ENCODE results near the gene TOX2.

Gene TOX2

GRCh38 chr20:44021186-44021585, 106.5 kb downstream of the TOX2 start:
- Histone ChIP-seq H3K36me3 (ENCODE audit: control insufficient read depth in 4 of 4, insufficient read depth in 4 of 4, low read length in 3 of 4) (no peaks in the 10 kb centered on the region), H3K27me3 (replicated peaks in 2 of 5; ENCODE audit: control insufficient read depth in 4 of 5, insufficient read depth in 5 of 5, low read length in 4 of 5) (peaks cover 0 to 71% (median 13%) of the 10 kb centered on the region in 5 experiments), H3K27ac (ENCODE audit: insufficient read depth in 1 of 2, low read depth in 1 of 2, low read length in 2 of 2, poor library complexity in 1 of 2, severe bottlenecking in 2 of 2) (no peak overlapping the region), H3K4me1 (ENCODE audit: control extremely low read depth in 1 of 4, control insufficient read depth in 4 of 4, insufficient read depth in 4 of 4, low read length in 3 of 4) (peaks cover 0 to 8% (median 3%) of the 10 kb centered on the region in 4 experiments), H3K4me3 (ENCODE audit: control insufficient read depth in 1 of 7, extremely low read depth in 1 of 7, insufficient read depth in 4 of 7, low read depth in 2 of 7, low read length in 6 of 7) (no peak overlapping the region), H3K9me3 (ENCODE audit: control extremely low read depth in 1 of 5, control insufficient read depth in 4 of 5, insufficient read depth in 2 of 5, low read depth in 1 of 5, low read length in 4 of 5) (no peaks in the 10 kb centered on the region)
- 100% methylated on average over 6 of the region's 6 CpGs for WGBS (ENCODE audit: insufficient coverage)
- ChIA-PET CTCF (no interaction called here), POLR2A (no interaction called here)
- DNase-seq: no peak

- H3K36me3 ChIP-seq (ENCODE audit: control insufficient read depth in 4 of 4, insufficient read depth in 4 of 4, low read length in 3 of 4): no peaks in the 10 kb centered on the region
- no peaks in the 10 kb centered on the region for H3K9me3 ChIP-seq (ENCODE audit: control extremely low read depth in 1 of 5, control insufficient read depth in 4 of 5, insufficient read depth in 2 of 5, low read depth in 1 of 5, low read length in 4 of 5)
- POLR2A ChIA-PET: no interaction called here
- H3K27me3 ChIP-seq (replicated peaks in 2 of 5; ENCODE audit: control insufficient read depth in 4 of 5, insufficient read depth in 5 of 5, low read length in 4 of 5): peaks cover 0 to 67% (median 9%) of the 10 kb centered on the region in 5 experiments
- peaks cover 0 to 8% (median 3%) of the 10 kb centered on the region in 4 experiments for H3K4me1 ChIP-seq (ENCODE audit: control extremely low read depth in 1 of 4, control insufficient read depth in 4 of 4, insufficient read depth in 4 of 4, low read length in 3 of 4)
- no peak for DNase-seq
- no peak overlapping the region for H3K27ac ChIP-seq (ENCODE audit: insufficient read depth in 1 of 2, low read depth in 1 of 2, low read length in 2 of 2, poor library complexity in 1 of 2, severe bottlenecking in 2 of 2)
- H3K4me3 ChIP-seq (ENCODE audit: control insufficient read depth in 1 of 7, extremely low read depth in 1 of 7, insufficient read depth in 4 of 7, low read depth in 2 of 7, low read length in 6 of 7): no peak overlapping the region
- CTCF ChIA-PET: no interaction called here
- WGBS (ENCODE audit: insufficient coverage): 94% methylated on average over 10 of the region's 10 CpGs
Observed at GRCh38 chr20:44021900-44022299, 107.2 kb downstream of the TOX2 start.

GRCh38 chr20:44022464-44022863, 107.8 kb downstream of the TOX2 start:
- H3K27me3 ChIP-seq (replicated peaks in 2 of 5; ENCODE audit: control insufficient read depth in 4 of 5, insufficient read depth in 5 of 5, low read length in 4 of 5): peaks cover 0 to 66% (median 9%) of the 10 kb centered on the region in 5 experiments
- no peak overlapping the region for H3K27ac ChIP-seq (ENCODE audit: insufficient read depth in 1 of 2, low read depth in 1 of 2, low read length in 2 of 2, poor library complexity in 1 of 2, severe bottlenecking in 2 of 2)
- DNase-seq: no peak
- POLR2A ChIA-PET: no interaction called here
- H3K9me3 ChIP-seq (ENCODE audit: control extremely low read depth in 1 of 5, control insufficient read depth in 4 of 5, insufficient read depth in 2 of 5, low read depth in 1 of 5, low read length in 4 of 5): no peaks in the 10 kb centered on the region
- H3K4me1 ChIP-seq (ENCODE audit: control extremely low read depth in 1 of 4, control insufficient read depth in 4 of 4, insufficient read depth in 4 of 4, low read length in 3 of 4): peaks cover 0 to 8% (median 3%) of the 10 kb centered on the region in 4 experiments
- WGBS (ENCODE audit: insufficient coverage): 93% methylated on average over 2 of the region's 2 CpGs
- CTCF ChIA-PET: no interaction called here
- no peaks in the 10 kb centered on the region for H3K36me3 ChIP-seq (ENCODE audit: control insufficient read depth in 4 of 4, insufficient read depth in 4 of 4, low read length in 3 of 4)
- no peak overlapping the region for H3K4me3 ChIP-seq (ENCODE audit: control insufficient read depth in 1 of 7, extremely low read depth in 1 of 7, insufficient read depth in 4 of 7, low read depth in 2 of 7, low read length in 6 of 7)

GRCh38 chr20:44023515-44024371, 109.1 kb downstream of the TOX2 start:
- peaks cover 0 to 60% (median 9%) of the 10 kb centered on the region in 5 experiments for H3K27me3 ChIP-seq (replicated peaks in 2 of 5; ENCODE audit: control insufficient read depth in 4 of 5, insufficient read depth in 5 of 5, low read length in 4 of 5)
- H3K4me1 ChIP-seq (ENCODE audit: control extremely low read depth in 1 of 4, control insufficient read depth in 4 of 4, insufficient read depth in 4 of 4, low read length in 3 of 4): peaks cover 0 to 10% (median 3%) of the 10 kb centered on the region in 4 experiments
- ChIA-PET POLR2A (no interaction called here), CTCF (no interaction called here)
- no peak for DNase-seq
- WGBS (ENCODE audit: insufficient coverage): 84% methylated on average over 7 of the region's 10 CpGs
- H3K36me3 ChIP-seq (ENCODE audit: control insufficient read depth in 4 of 4, insufficient read depth in 4 of 4, low read length in 3 of 4): no peaks in the 10 kb centered on the region
- no peak overlapping the region for H3K4me3 ChIP-seq (ENCODE audit: control insufficient read depth in 1 of 7, extremely low read depth in 1 of 7, insufficient read depth in 4 of 7, low read depth in 2 of 7, low read length in 6 of 7)
- no peaks in the 10 kb centered on the region for H3K9me3 ChIP-seq (ENCODE audit: control extremely low read depth in 1 of 5, control insufficient read depth in 4 of 5, insufficient read depth in 2 of 5, low read depth in 1 of 5, low read length in 4 of 5)
- H3K27ac ChIP-seq (ENCODE audit: insufficient read depth in 1 of 2, low read depth in 1 of 2, low read length in 2 of 2, poor library complexity in 1 of 2, severe bottlenecking in 2 of 2): no peak overlapping the region

- no peaks in the 10 kb centered on the region for H3K9me3 ChIP-seq (ENCODE audit: control extremely low read depth in 1 of 5, control insufficient read depth in 4 of 5, insufficient read depth in 2 of 5, low read depth in 1 of 5, low read length in 4 of 5)
- H3K4me1 ChIP-seq (ENCODE audit: control extremely low read depth in 1 of 4, control insufficient read depth in 4 of 4, insufficient read depth in 4 of 4, low read length in 3 of 4): peaks cover 0 to 11% (median 5%) of the 10 kb centered on the region in 4 experiments
- no peak for DNase-seq
- CTCF ChIA-PET: interaction anchor here (0.8 kb wide), 1 partner anchor 15 kb away, joined by 3 read pairs; no protein-coding TSS in a partner anchor
- POLR2A ChIA-PET: no interaction called here
- H3K27me3 ChIP-seq (replicated peaks in 2 of 5; ENCODE audit: control insufficient read depth in 4 of 5, insufficient read depth in 5 of 5, low read length in 4 of 5): peaks cover 0 to 61% (median 9%) of the 10 kb centered on the region in 5 experiments
- H3K4me3 ChIP-seq (ENCODE audit: control insufficient read depth in 1 of 7, extremely low read depth in 1 of 7, insufficient read depth in 4 of 7, low read depth in 2 of 7, low read length in 6 of 7): no peak overlapping the region
- no peaks in the 10 kb centered on the region for H3K36me3 ChIP-seq (ENCODE audit: control insufficient read depth in 4 of 4, insufficient read depth in 4 of 4, low read length in 3 of 4)
- no peak overlapping the region for H3K27ac ChIP-seq (ENCODE audit: insufficient read depth in 1 of 2, low read depth in 1 of 2, low read length in 2 of 2, poor library complexity in 1 of 2, severe bottlenecking in 2 of 2)
- 87% methylated on average over 5 of the region's 7 CpGs for WGBS (ENCODE audit: insufficient coverage)
Observed at GRCh38 chr20:44024820-44025580, 110.3 kb downstream of the TOX2 start.

GRCh38 chr20:44025756-44026155, 111.1 kb downstream of the TOX2 start:
- Histone ChIP-seq H3K36me3 (ENCODE audit: control insufficient read depth in 4 of 4, insufficient read depth in 4 of 4, low read length in 3 of 4) (no peaks in the 10 kb centered on the region), H3K27ac (ENCODE audit: insufficient read depth in 1 of 2, low read depth in 1 of 2, low read length in 2 of 2, poor library complexity in 1 of 2, severe bottlenecking in 2 of 2) (no peak overlapping the region), H3K4me1 (ENCODE audit: control extremely low read depth in 1 of 4, control insufficient read depth in 4 of 4, insufficient read depth in 4 of 4, low read length in 3 of 4) (peaks cover 0 to 10% (median 5%) of the 10 kb centered on the region in 4 experiments), H3K9me3 (ENCODE audit: control extremely low read depth in 1 of 5, control insufficient read depth in 4 of 5, insufficient read depth in 2 of 5, low read depth in 1 of 5, low read length in 4 of 5) (peaks cover 0 to 3% (median 0%) of the 10 kb centered on the region in 5 experiments), H3K4me3 (ENCODE audit: control insufficient read depth in 1 of 7, extremely low read depth in 1 of 7, insufficient read depth in 4 of 7, low read depth in 2 of 7, low read length in 6 of 7) (no peak overlapping the region), H3K27me3 (replicated peaks in 2 of 5; ENCODE audit: control insufficient read depth in 4 of 5, insufficient read depth in 5 of 5, low read length in 4 of 5) (peaks cover 0 to 63% (median 11%) of the 10 kb centered on the region in 5 experiments)
- CTCF ChIA-PET: interaction anchor here (0.8 kb wide), 1 partner anchor 14 kb away, joined by 3 read pairs; no protein-coding TSS in a partner anchor
- WGBS (ENCODE audit: insufficient coverage): 92% methylated on average over 4 of the region's 6 CpGs
- POLR2A ChIA-PET: no interaction called here
- no peak for DNase-seq

All from common myeloid progenitor, CD34-positive (primary cell).